ENCODE data around the gene SGSM1. TPM values are rescaled to one million over a fixed set of nuclear protein-coding genes. Genes with fewer than 3 reads are reported as not detected.

SGSM1 gene
- total and polyA plus RNA-seq, 10 of the 15 experiments (the other 5 are each of a cell fraction or from before 2014, with no cell fraction given), result not detected

GRCh38 chr22:24920029-24920428 lies 114.0 kb downstream of the SGSM1 start (continued):
- TF ChIP-seq NKRF (conservative IDR thresholded peaks at IDR 0.05) (no peak), TCF7 (IDR thresholded peaks at IDR 0.05; ENCODE audit: borderline replicate concordance) (no peak), LARP7 (IDR thresholded peaks at IDR 0.05) (no peak), SREBF2 (IDR thresholded peaks at IDR 0.05; ENCODE audit: low read length) (no peak), RAD51 (IDR thresholded peaks at IDR 0.05) (no peak), MEF2B (IDR thresholded peaks at IDR 0.05; ENCODE audit: partially characterized antibody, poor library complexity, severe bottlenecking) (no peak), ZNF217 (IDR thresholded peaks at IDR 0.05) (no peak), CHD4 (IDR thresholded peaks at IDR 0.05) (no peak)

GRCh38 chr22:24925586-24926427 lies 119.8 kb downstream of the SGSM1 start:
- Histone ChIP-seq H4K20me1 (ENCODE audit: control insufficient read depth, insufficient read depth) (no peaks in the 10 kb centered on the region), H3K79me2 (ENCODE audit: control insufficient read depth, insufficient read depth, low read length) (no peaks in the 10 kb centered on the region), H3K9me3 (replicated peaks; ENCODE audit: control insufficient read depth, insufficient read depth, low read length) (no peaks in the 10 kb centered on the region; the same call in 2 of the 3 replicates), H3K27me3 (replicated peaks in 1 of 2; ENCODE audit: control insufficient read depth in 2 of 2, insufficient read depth in 2 of 2, low read length in 1 of 2) (peaks cover 0 to 3% of the 10 kb centered on the region in 2 experiments; a peak in 3 of 4 replicates), H2AFZ (ENCODE audit: control insufficient read depth, low read depth, low read length) (no peak overlapping the region), H3K9ac (ENCODE audit: control insufficient read depth, insufficient read depth, low read length) (no peak overlapping the region), H3K4me1 (ENCODE audit: control insufficient read depth, insufficient read depth, low read length) (no peaks in the 10 kb centered on the region), H3K4me3 (no peak overlapping the region), H3K36me3 (ENCODE audit: control insufficient read depth in 2 of 2, insufficient read depth in 2 of 2, low read length in 1 of 2) (no peaks in the 10 kb centered on the region), H3K4me2 (ENCODE audit: control insufficient read depth, insufficient read depth) (no peak overlapping the region), H3K27ac (ENCODE audit: control insufficient read depth, insufficient read depth) (no peak overlapping the region)
- intact Hi-C loops (cut with micrococcal nuclease; ENCODE audit: unreplicated experiment), result no loop called here
- RAD21 ChIA-PET (ENCODE audit: unreplicated experiment), result no interaction called here
- in situ Hi-C loops (cut with MboI), result no loop called here
- CTCF ChIA-PET, result interaction anchor here (0.6 kb wide), 1 partner anchor 124 kb away, joined by 3 read pairs; no protein-coding TSS in a partner anchor
- SMC1A ChIA-PET (ENCODE audit: uncharacterized antibody, unreplicated experiment), result no interaction called here
- ATAC-seq (no peak), DNase-seq (ENCODE audit: low read depth, low spot score) (no peak), FAIRE-seq (no peak)
- no TSS peak for BruUV-seq (replicated peaks)
- WGBS (ENCODE audit: insufficient coverage, insufficient replicate concordance, low lambda C conversion rate, missing lambda C conversion rate), result 19% methylated on average over 17 of the region's 17 CpGs
- POLR2A ChIA-PET, result interaction anchor here (0.6 kb wide), 1 partner anchor 27 kb away, joined by 7 read pairs; no protein-coding TSS in a partner anchor
- TF ChIP-seq ELK1 (IDR thresholded peaks at IDR 0.05; ENCODE audit: low read depth, low read length) (no peak), RUNX3 (IDR thresholded peaks at IDR 0.05; ENCODE audit: low read length) (no peak), HDAC6 (IDR thresholded peaks at IDR 0.05; ENCODE audit: unreplicated experiment) (no peak), SREBF2 (IDR thresholded peaks at IDR 0.05; ENCODE audit: low read length) (no peak), E2F4 (IDR thresholded peaks at IDR 0.05; ENCODE audit: low read depth, low read length) (no peak), GABPA (IDR thresholded peaks at IDR 0.05; ENCODE audit: low read depth) (no peak), IRF4 (IDR thresholded peaks at IDR 0.05; ENCODE audit: low read depth, low read length) (no peak), CEBPZ (IDR thresholded peaks at IDR 0.05; ENCODE audit: low read depth, low read length) (no peak), HDAC2 (IDR thresholded peaks at IDR 0.05) (no peak)

All from GM12878 (cell line).